ENCODE measurements around the gene SUFU. TPM values are rescaled to one million over a fixed set of nuclear protein-coding genes. Genes with fewer than 3 reads are reported as not detected.

SUFU gene
- total RNA-seq, 1 donor from 2014 or later, result 16.9 TPM

GRCh38 chr10:102633287-102633686 is 129.5 kb downstream of the SUFU start:
- peak overlapping the region; percentile 81 for H3K27ac Mint-ChIP-seq (ENCODE audit: unreplicated experiment)
- TF ChIP-seq CTCF (IDR thresholded peaks at IDR 0.05), result no peak
- peaks cover 56% of the 10 kb centered on the region for H3K4me1 Mint-ChIP-seq (ENCODE audit: unreplicated experiment)
- no peaks in the 10 kb centered on the region for H3K36me3 Mint-ChIP-seq (ENCODE audit: unreplicated experiment)
- no peak for DNase-seq (ENCODE audit: extremely low spot score, unreplicated experiment)
- H3K27me3 Mint-ChIP-seq (ENCODE audit: unreplicated experiment), result no peaks in the 10 kb centered on the region
- no peak overlapping the region for H3K4me3 Mint-ChIP-seq (ENCODE audit: unreplicated experiment)
- no peaks in the 10 kb centered on the region for H3K9me3 Mint-ChIP-seq (ENCODE audit: unreplicated experiment)

GRCh38 chr10:102633848-102634247 is 130.1 kb downstream of the SUFU start:
- Mint-ChIP-seq H3K9me3 (ENCODE audit: unreplicated experiment) (no peaks in the 10 kb centered on the region), H3K27ac (ENCODE audit: unreplicated experiment) (peak overlapping the region; percentile 35), H3K36me3 (ENCODE audit: unreplicated experiment) (no peaks in the 10 kb centered on the region), H3K4me1 (ENCODE audit: unreplicated experiment) (peaks cover 50% of the 10 kb centered on the region), H3K27me3 (ENCODE audit: unreplicated experiment) (no peaks in the 10 kb centered on the region), H3K4me3 (ENCODE audit: unreplicated experiment) (no peak overlapping the region)
- DNase-seq (ENCODE audit: extremely low spot score, unreplicated experiment), result no peak
- no peak for TF ChIP-seq CTCF (IDR thresholded peaks at IDR 0.05)

DNA sequence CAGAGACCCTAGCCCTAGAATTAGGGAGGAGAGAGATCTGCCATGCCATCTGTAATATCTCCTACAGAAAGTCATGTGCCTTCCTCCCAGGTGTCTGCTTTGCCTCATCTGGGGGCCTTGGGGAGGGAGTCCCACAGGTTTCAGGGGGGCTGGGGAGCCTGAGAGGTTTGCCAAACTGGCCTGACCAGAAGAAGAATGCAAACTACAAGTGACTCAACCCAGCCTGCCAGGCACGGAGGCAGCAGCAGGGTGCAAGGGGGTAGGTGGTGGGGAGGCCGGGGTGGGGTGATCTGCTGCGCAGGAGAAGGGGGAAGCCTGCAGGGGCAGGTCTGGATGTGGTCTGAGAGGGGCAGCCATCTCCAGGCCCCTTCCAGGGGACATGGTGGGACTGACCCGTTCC is 130.9 kb downstream of the SUFU start:
- H3K4me1 Mint-ChIP-seq (ENCODE audit: unreplicated experiment), result peaks cover 42% of the 10 kb centered on the region

GRCh38 chr10:102635377-102635776 is 131.6 kb downstream of the SUFU start:
- TF ChIP-seq CTCF (IDR thresholded peaks at IDR 0.05), result no peak
- Mint-ChIP-seq H3K36me3 (ENCODE audit: unreplicated experiment) (no peaks in the 10 kb centered on the region), H3K9me3 (ENCODE audit: unreplicated experiment) (no peaks in the 10 kb centered on the region), H3K27me3 (ENCODE audit: unreplicated experiment) (no peaks in the 10 kb centered on the region), H3K27ac (ENCODE audit: unreplicated experiment) (no peak overlapping the region), H3K4me3 (ENCODE audit: unreplicated experiment) (no peak overlapping the region), H3K4me1 (ENCODE audit: unreplicated experiment) (peaks cover 35% of the 10 kb centered on the region)
- no peak for DNase-seq (ENCODE audit: extremely low spot score, unreplicated experiment)

More for the DNA sequence above, 130.9 kb downstream of the SUFU start:
- H3K27ac Mint-ChIP-seq (ENCODE audit: unreplicated experiment), result no peak overlapping the region
- H3K36me3 Mint-ChIP-seq (ENCODE audit: unreplicated experiment), result no peaks in the 10 kb centered on the region
- H3K9me3 Mint-ChIP-seq (ENCODE audit: unreplicated experiment), result no peaks in the 10 kb centered on the region
- H3K4me3 Mint-ChIP-seq (ENCODE audit: unreplicated experiment), result no peak overlapping the region
- no peaks in the 10 kb centered on the region for H3K27me3 Mint-ChIP-seq (ENCODE audit: unreplicated experiment)
- DNase-seq (ENCODE audit: extremely low spot score, unreplicated experiment), result no peak
- no peak for TF ChIP-seq CTCF (IDR thresholded peaks at IDR 0.05)

- H3K36me3 Mint-ChIP-seq (ENCODE audit: unreplicated experiment), result no peaks in the 10 kb centered on the region
- no peak overlapping the region for H3K27ac Mint-ChIP-seq (ENCODE audit: unreplicated experiment)
- H3K4me1 Mint-ChIP-seq (ENCODE audit: unreplicated experiment), result peaks cover 7% of the 10 kb centered on the region
- H3K27me3 Mint-ChIP-seq (ENCODE audit: unreplicated experiment), result no peaks in the 10 kb centered on the region
- H3K9me3 Mint-ChIP-seq (ENCODE audit: unreplicated experiment), result no peaks in the 10 kb centered on the region
- DNase-seq (ENCODE audit: extremely low spot score, unreplicated experiment), result no peak
- no peak overlapping the region for H3K4me3 Mint-ChIP-seq (ENCODE audit: unreplicated experiment)
- no peak for TF ChIP-seq CTCF (IDR thresholded peaks at IDR 0.05)
These were observed 135.8 kb downstream of the SUFU start for GRCh38 chr10:102639537-102639936.
